NCI-H526 treated with DMSO at 0.1 percent for 48 hours (cell line): ENCODE measurements around the gene GIMAP1.

Source experiments
- DNase-seq: peaks from one replicate; lab custom pipeline; 2025; lab: John Stamatoyannopoulos, UW

The GIMAP1 gene

DNA sequence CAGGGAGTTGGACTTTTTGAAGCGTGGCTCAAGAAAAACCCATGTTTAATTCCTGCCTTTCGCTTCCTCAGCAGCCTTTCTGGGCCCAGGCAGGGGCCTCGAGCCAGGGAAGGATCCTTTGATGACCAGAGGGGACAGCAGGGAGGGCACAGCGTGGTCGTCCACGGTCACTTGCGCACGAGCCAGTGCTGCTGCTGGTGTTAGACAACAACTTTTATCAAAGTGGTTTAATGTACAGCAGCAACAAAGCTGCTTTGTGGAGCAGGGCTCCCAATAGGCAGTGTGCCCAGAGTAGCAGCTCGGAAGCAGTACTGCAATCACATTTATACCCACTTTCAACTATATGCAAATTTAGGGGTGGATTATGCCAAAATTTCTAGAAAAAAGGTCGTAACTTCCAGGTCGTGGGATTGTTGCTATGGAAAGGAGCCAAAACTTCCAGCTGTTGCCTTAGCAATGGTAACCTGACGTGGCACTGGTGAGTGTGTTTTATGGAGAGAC is 6.1 kb downstream of the GIMAP1 start:
- no peak for DNase-seq

GRCh38 chr7:150723467-150723866 is 7.1 kb downstream of the GIMAP1 start:
- no peak for DNase-seq

DNA sequence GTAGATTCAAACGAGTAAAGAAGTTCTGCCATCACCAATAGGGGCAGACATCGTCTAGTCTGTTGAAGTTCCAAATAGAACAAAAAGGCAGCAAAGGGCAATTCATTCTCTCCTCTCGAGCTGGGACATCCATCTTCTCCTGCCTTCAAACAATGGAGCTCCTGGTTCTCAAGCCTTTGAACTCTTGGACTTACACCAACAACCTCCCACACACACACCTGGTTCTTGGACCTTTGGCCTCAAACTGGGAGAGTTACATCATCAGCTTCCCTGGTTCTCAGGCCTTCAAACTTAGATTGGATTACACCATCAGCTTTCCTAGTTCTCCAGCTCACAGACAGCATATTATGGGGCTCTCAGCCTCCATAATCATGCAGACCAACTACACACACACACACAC is 11.0 kb downstream of the GIMAP1 start:
- no peak for DNase-seq

DNA sequence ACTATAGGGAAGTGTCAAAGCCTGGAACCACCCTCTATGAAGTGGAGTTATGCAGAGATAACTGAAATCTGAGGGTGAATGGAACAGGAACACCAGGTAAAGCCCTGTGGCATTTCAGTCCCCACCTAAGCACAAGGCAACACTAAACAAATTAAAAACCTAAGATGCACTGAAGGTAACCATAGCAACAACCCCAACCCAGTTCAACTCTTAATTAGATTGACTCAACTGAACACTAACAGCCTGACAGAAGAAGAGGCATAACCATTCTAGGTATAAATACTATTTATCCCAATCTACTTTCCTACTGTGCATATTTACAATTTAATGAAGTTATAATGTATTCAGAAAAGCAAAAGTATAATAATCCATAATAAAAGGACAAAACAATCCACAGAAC is 11.6 kb downstream of the GIMAP1 start:
- DNase-seq: no peak

DNA sequence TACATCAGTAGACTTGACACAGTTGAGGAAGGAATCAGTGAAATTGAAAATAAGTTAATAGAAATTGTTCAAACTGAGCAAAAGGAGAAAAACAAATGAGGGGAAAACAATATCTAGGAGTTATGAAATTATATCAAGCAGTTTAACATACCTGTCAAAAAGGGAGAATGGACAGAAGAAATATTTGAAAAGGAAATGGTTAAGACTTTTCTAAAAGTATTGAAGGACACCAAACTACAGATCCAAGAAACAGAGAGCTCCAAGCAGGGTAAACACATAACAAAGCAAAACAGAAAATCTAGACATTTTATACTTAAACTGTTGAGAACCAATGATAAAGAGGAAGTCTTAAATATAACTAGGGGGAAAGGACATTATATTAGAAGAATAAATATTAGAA is 12.2 kb downstream of the GIMAP1 start:
- no peak for DNase-seq

DNA sequence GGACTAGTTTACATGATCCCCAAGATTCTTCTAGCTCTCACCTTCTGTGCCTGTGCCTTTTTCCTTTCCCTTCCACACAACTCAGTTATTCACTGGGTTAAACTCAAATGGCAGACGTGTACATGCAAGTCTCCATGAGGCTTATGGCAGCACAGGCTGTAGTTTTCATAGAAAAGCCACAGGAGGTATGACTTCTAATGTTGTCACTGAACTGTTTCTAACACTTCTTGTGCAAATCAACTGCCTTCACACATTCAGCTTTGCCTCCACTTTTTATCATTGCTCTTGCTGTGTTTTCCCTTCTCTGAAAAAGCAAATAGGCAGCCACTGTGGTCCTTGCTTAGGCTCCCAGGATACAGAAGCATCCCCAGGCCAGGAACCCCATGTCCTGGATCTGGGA is 15.5 kb downstream of the GIMAP1 start:
- DNase-seq: no peak

DNA sequence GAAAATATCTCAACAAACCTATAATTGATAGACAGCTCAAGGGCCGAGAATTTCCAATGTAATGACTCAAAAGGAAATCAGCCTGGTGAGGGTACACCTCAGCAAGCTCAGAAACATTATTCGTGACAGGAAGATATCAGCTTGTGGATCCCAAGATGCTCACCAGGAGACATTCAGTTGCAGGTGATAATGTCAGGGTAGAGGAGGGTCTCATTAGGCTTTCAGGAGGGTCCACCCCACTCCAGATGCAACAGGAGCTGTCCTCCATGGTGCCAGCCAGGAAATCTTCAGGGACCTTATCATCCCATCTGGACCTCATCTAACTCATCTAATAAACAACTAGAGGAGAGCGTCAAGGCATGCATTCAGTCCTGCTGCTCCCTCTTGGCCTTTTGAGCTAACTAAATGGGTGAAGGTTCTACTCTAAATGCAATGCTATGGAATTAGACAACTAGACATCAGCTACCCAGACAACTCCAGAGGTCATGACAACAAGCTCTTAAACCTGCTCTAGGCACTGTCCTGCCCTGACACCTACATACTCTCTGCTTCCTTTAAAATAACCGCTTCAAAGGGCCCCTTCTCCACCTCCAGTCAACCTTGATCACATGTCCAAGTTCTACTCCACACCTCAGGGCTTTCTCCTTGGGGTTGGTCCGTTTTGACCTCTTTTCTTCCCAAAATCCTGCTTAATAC is 16.5 kb downstream of the GIMAP1 start:
- no peak for DNase-seq

- no peak for DNase-seq
These were observed 17.2 kb downstream of the GIMAP1 start for GRCh38 chr7:150733482-150734095.

DNA sequence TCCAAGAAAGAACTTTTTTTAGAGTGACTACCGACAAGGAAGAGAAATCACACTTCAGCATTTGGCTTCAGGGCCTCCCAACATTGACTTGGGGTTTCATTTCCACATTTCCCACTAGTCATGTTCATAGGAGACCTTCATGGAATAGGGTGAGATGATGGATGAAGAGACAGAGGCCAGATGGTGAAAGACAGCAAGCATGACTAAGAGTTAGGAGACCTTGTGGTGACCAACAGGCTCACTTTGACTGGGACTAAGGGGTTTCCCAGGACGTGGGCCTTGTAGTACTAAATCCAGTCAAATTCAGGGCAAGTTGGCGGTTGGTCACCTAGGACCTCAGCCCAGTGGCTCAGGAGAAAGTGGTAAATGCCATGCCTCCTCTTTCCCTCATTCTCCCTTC is 17.8 kb downstream of the GIMAP1 start:
- DNase-seq: no peak

- DNase-seq: no peak
These were observed 19.4 kb downstream of the GIMAP1 start for GRCh38 chr7:150735596-150736358.

DNA sequence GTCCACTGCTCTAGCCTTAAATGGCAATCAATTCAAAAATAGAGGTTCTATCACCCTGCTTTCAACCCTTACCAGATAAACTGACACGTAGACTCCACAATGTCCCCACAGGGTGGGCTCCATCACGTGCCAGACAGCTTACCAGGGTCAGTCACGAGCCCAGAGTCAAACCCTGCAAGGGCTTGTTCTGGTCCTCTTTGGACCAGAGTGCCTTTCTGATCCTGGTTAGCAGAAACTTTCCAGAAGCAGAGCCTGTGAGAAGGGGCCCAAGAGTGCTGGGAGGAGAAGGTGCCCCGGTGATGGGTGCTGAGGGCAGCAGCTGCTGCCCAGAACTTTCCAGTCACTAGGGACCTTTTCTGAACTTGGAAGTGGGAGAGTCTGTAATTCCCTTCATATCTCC is 20.5 kb downstream of the GIMAP1 start:
- no peak for DNase-seq

DNA sequence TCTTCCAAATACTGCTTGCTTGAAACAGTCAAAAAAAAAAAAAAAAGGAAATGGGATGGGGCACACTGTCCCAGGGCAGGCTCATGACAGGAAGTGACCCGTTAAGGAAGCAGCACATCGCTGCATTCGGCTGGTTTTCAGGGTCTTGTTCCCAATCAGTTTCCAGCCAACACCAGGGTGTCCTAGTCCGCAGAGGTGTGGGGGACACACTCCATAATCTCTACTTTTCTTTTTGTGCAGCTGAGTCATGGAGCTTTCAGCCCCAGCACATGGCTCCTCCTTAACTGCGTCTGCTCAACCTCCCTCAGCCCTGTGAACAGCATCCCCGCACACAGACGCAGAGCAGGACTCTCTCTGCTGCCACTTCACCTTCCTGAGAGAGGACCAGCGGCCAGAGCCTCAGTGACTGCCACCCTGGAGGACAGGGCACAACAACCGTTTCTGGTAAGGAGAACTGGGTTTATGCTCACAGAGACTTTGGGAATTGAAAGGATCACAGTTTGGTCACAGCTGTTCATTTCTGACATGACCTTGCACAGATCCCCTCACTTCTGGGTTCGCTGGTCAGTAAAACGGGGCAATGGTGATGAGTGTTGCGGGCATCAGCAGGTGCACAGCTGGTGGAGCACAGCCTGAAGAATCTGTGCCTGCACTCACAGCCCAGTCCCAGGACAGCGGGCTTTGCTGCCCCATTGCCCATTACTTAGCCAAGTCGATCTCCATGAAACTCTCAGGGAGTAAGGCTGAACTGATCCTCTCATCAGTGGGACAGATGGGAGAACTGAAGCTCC is 21.0 kb downstream of the GIMAP1 start, which contains the start of gene GIMAP5:
Gene GIMAP5, plus strand, starts transcription at position 154 of the 791 bp plus-strand sequence. CDS start 3,467 bp downstream, outside the sequence.
- no peak for DNase-seq

DNA sequence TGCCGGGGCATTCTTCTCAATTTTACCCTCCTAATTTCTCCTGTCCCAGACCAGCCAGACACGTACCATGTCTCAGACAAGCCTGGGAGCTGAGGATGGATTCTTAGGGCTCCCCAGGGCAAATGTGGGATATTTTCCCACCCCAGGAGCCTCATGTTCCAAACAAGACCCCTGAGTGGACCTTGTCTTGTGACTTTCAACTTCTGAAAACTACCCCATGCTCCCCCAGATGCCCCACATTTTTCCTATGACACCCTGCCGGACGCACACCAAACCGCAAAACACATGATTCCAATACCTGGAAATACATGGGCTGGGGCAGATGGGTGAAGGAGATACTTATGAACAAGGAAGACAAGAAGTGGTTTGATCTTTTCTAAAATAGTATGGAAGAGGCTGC is 21.7 kb downstream of the GIMAP1 start:
- no peak for DNase-seq

GRCh38 chr7:150738591-150739001 is 22.2 kb downstream of the GIMAP1 start:
- DNase-seq: no peak

DNA sequence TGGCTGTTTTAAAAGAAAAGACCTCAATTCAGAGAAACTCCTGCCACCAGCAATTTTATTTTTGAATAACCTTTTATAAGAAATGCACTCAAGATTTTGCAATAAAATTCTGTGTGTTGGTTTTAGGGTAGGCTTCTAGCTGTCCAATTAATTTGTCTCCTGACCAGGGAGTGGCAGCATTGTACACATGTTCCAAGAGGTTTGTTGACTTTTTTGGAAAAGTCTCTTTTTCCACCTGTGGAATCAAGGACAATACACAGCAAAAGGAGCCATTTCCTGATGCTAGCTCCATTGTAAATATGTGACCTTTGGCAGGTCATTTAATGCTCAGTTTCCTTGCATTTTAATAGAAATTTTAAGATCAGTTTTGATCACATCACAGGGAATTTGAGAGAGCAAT is 22.6 kb downstream of the GIMAP1 start:
- no peak for DNase-seq

- no peak for DNase-seq
These were observed 23.6 kb downstream of the GIMAP1 start for GRCh38 chr7:150740053-150740452.

DNA sequence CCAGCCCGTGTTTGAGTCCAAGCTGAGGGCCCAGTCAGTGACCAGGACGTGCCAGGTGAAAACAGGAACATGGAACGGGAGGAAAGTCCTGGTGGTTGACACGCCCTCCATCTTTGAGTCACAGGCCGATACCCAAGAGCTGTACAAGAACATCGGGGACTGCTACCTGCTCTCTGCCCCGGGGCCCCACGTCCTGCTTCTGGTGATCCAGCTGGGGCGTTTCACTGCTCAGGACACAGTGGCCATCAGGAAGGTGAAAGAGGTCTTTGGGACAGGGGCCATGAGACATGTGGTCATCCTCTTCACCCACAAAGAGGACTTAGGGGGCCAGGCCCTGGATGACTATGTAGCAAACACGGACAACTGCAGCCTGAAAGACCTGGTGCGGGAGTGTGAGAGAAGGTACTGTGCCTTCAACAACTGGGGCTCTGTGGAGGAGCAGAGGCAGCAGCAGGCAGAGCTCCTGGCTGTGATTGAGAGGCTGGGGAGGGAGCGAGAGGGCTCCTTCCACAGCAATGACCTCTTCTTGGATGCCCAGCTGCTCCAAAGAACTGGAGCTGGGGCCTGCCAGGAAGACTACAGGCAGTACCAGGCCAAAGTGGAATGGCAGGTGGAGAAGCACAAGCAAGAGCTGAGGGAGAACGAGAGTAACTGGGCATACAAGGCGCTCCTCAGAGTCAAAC is 26.0 kb downstream of the GIMAP1 start:
- DNase-seq: no peak

- DNase-seq: no peak
These were observed 27.7 kb downstream of the GIMAP1 start for GRCh38 chr7:150744041-150744656.

DNA sequence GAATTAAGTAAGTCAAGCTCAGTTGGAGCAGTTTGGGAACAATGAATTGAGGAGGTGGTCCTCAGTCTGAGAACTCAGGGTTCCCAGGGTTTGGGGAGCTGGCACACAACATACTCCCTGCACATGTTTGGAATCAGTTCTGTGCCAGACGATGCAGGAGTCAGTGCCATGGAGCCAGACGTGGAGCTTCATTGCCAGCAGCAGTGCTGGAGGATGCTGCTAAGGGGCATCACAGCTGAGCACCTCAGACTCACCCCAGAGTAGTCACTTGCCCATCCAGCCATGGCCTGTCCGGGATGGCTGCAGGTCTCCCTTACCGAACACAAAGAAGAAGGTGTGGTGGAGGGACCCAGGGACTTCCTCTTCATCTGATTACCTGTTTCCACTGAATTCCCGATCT is 28.7 kb downstream of the GIMAP1 start:
- no peak for DNase-seq

DNA sequence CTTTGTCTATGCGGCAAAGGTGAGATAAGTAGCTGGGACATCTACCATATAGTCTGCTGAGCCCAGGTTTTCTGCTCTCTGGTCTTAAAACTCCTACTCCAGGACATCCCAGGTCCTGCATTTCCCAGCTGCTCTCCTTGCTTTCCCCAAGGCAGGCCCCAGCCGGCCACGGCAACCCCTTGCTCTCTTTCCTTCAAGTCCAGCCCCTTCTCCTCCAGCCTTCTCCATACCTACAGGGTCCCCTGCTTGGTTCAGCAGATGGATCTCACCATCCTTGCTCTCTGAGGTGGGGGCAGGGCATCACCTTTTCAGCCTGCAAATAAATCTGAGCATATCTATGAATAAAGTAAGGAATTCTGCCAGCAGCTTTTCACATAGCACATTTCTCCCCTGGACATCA is 29.5 kb downstream of the GIMAP1 start:
- no peak for DNase-seq

- DNase-seq: no peak
These were observed 30.5 kb downstream of the GIMAP1 start for GRCh38 chr7:150746921-150747320.
